Kidney (tissue), 14 donors: ENCODE measurements around the gene CELF4. TPM values are rescaled to one million over a fixed set of nuclear protein-coding genes. Genes with fewer than 3 reads are reported as not detected.

Experiments used
- DNase-seq, 5 donors: peaks; one replicate each; pipeline ENCODE4 v3.0.0-alpha.2; 2013 to 2020
- FAIRE-seq: peaks from 2 replicates; lab custom pipeline; 2012; peaks lifted over from hg19 to GRCh38; lab: Jason Lieb, UNC
- H3K27ac ChIP-seq, 2 donors: one replicate each; pipeline ENCODE4 v1.7.0; 2013; ENCODE audit warnings: low read depth in 2 of 2, low read length in 2 of 2, inconsistent platforms in 1 of 2
- H3K27me3 ChIP-seq: one replicate; pipeline ENCODE4 v1.7.1; 2013; ENCODE audit warnings: low read length, inconsistent platforms; ENCODE audit not compliant: control insufficient read depth, insufficient read depth
- H3K36me3 ChIP-seq, 3 donors: one replicate each; pipeline versions ENCODE4 v1.7.0 to v1.7.1; 2013; ENCODE audit warnings: low read length in 3 of 3, control low read depth in 1 of 3, inconsistent platforms in 1 of 3; ENCODE audit not compliant: insufficient read depth in 3 of 3, control insufficient read depth in 2 of 3
- H3K4me1 ChIP-seq, 3 donors: one replicate each; pipeline versions ENCODE4 v1.7.0 to v1.7.1; 2013; ENCODE audit warnings: low read length in 3 of 3, inconsistent platforms in 1 of 3, low read depth in 1 of 3; ENCODE audit not compliant: control insufficient read depth in 2 of 3, insufficient read depth in 2 of 3
- H3K4me3 ChIP-seq, 3 donors: one replicate each; pipeline versions ENCODE4 v1.7.0 to v1.8.1; 2013; ENCODE audit warnings: low read length in 3 of 3, control low read depth in 1 of 3, inconsistent platforms in 1 of 3
- H3K9ac ChIP-seq, 3 donors: one replicate each; pipeline versions ENCODE4 v1.7.0 to v1.7.1; 2013; ENCODE audit warnings: low read length in 3 of 3, control low read depth in 1 of 3, inconsistent platforms in 1 of 3
- H3K9me3 ChIP-seq, 3 donors: one replicate each; pipeline versions ENCODE4 v1.7.0 to v1.7.1; 2013; ENCODE audit warnings: low read length in 3 of 3, control low read depth in 1 of 3, inconsistent platforms in 1 of 3; ENCODE audit not compliant: control insufficient read depth in 2 of 3, insufficient read depth in 1 of 3
- CTCF ChIP-seq: IDR thresholded peaks from 3 replicates; pipeline ENCODE4 v1.5.1; 2012; ENCODE audit warnings: mild to moderate bottlenecking, moderate library complexity, borderline replicate concordance; ENCODE audit not compliant: insufficient read depth; ENCODE audit errors: extremely low read depth
- intact Hi-C: fragments of 100-400 bp; cut with DNase I; formaldehyde crosslinking; loops from one replicate; pipeline ENCODE4 v1.11.1; 2022
- polyA plus RNA-seq: library from polyadenylated mRNA; stranded (reverse); fragments of 350-450 nt; fragmentation: Illumina TruSeq; extraction: RNeasy Lipid Tissue Mini Kit (QIAGEN cat#74804); gene quantifications from one replicate; pipeline ENCODE4 v1.2.3, GENCODE V29; 2014; ENCODE audit warnings: low read depth, low replicate concordance; ENCODE audit not compliant: insufficient read depth
- total RNA-seq: library from RNA; stranded (reverse); fragmentation: NEBNext Ultra II Directional; extraction: Animal tissue kit (Norgen Biotek cat#: 25700); gene quantifications from one replicate; pipeline ENCODE4 v1.2.1, GENCODE V29; 2021
- donor health status: control.
- donor health status: control.
- donor health status: control.
- donor health status: control.
- donor health status: control.
- donor health status: DM: yes; HTN: yes; CAD: no.
- donor health status: Normal renal cell carcinoma (clear cell type).

The CELF4 gene
- total and polyA plus RNA-seq, 2 donors from 2014 or later: 0.85 to 1.5 TPM

DNA sequence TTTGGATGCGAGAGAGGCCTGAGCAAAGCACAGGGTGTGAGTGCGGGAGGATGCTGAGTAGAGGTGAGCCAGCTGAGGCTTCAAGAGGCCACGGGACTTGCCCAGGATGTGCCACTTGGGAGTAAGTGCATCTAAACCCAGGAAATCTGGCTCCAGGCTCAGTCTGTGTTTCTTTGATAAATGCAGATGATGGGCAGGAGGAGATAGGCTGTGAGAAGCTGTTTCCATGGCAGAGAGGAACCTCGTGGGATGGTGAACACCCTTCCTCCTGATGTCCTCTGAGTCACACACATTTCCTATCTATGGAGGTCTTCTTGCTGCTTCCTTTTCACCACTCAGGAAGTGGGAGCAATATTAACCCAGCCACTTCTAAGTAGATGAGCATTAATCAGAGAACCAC, 38.4 kb upstream of the CELF4 start:
- Histone ChIP-seq H3K4me1 (no peaks in the 10 kb centered on the region), H3K9me3 (no peaks in the 10 kb centered on the region), H3K27me3 (no peaks in the 10 kb centered on the region), H3K36me3 (no peaks in the 10 kb centered on the region), H3K9ac (no peak overlapping the region), H3K4me3 (no peak overlapping the region), H3K27ac (no peak overlapping the region)
- no peak for FAIRE-seq
- TF ChIP-seq CTCF: no peak
- DNase-seq: peak in 1 of 5 donors; percentile 20
- intact Hi-C loops: no loop called here

GRCh38 chr18:37598966-37599896, 33.6 kb upstream of the CELF4 start:
- no peaks in the 10 kb centered on the region for H3K36me3 ChIP-seq
- no peak overlapping the region for H3K9ac ChIP-seq
- no peaks in the 10 kb centered on the region for H3K9me3 ChIP-seq
- no peak overlapping the region for H3K27ac ChIP-seq
- no peaks in the 10 kb centered on the region for H3K4me1 ChIP-seq
- TF ChIP-seq CTCF: no peak
- H3K4me3 ChIP-seq: no peak overlapping the region
- intact Hi-C loops: no loop called here
- H3K27me3 ChIP-seq: no peaks in the 10 kb centered on the region
- DNase-seq (no peak), FAIRE-seq (no peak)

DNA sequence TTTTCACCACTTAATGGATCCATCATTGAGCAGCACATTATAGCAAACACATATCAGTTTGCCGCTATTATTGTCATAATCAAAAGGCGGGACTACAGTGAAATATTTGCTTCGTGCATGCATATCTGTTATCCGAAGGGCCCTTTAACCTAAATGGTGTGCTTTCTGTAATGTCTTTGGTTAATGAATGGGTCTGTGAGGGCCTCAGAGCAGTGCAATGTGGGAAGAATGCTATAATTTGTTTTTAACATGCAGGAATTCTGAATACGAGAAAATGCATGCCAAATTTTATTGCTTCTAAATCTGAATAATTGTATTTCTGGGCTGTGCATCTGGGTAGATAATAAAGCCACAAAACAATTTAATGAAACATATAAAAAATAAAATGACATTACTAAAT, 32.8 kb upstream of the CELF4 start:
- intact Hi-C loops: no loop called here
- Histone ChIP-seq H3K9ac (no peak overlapping the region), H3K27me3 (no peaks in the 10 kb centered on the region), H3K4me3 (no peak overlapping the region), H3K27ac (no peak overlapping the region), H3K9me3 (no peaks in the 10 kb centered on the region), H3K4me1 (no peaks in the 10 kb centered on the region), H3K36me3 (no peaks in the 10 kb centered on the region)
- TF ChIP-seq CTCF: no peak
- FAIRE-seq (no peak), DNase-seq (no peak)
